ENCODE results near the gene WWOX.

DNA sequence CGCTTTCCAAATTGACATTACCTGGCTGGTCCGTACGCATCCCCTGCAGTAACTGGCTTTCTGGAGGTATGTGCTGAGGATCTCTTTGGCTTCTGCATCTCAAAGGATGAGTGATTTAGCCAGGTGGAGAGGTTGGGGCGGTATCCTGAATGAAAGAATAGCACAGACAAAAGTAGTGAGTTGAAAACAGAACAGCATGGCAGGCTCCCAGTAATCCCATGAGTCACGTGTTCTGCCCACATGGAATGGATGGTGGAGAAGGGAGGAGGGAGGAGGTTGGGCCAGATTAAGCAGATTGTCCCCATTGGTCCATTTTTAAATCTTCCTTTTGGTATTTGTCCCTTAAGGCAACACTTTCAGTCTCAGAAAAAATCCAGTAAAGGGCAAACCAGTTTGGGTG is 176.0 kb downstream of the WWOX start:
- TF ChIP-seq, protein P1, sequence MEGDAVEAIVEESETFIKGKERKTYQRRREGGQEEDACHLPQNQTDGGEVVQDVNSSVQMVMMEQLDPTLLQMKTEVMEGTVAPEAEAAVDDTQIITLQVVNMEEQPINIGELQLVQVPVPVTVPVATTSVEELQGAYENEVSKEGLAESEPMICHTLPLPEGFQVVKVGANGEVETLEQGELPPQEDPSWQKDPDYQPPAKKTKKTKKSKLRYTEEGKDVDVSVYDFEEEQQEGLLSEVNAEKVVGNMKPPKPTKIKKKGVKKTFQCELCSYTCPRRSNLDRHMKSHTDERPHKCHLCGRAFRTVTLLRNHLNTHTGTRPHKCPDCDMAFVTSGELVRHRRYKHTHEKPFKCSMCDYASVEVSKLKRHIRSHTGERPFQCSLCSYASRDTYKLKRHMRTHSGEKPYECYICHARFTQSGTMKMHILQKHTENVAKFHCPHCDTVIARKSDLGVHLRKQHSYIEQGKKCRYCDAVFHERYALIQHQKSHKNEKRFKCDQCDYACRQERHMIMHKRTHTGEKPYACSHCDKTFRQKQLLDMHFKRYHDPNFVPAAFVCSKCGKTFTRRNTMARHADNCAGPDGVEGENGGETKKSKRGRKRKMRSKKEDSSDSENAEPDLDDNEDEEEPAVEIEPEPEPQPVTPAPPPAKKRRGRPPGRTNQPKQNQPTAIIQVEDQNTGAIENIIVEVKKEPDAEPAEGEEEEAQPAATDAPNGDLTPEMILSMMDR (IDR thresholded peaks at IDR 0.05 in 8 of 11, conservative IDR thresholded peaks at IDR 0.05 in 3 of 11), result no peak
- no peak for TF ChIP-seq POLR2A (IDR thresholded peaks at IDR 0.05)
- TF ChIP-seq POLR2AphosphoS5 (IDR thresholded peaks at IDR 0.05), result no peak
